Measurements from ENCODE around the gene LRRC74B. TPM values are rescaled to one million over a fixed set of nuclear protein-coding genes. Genes with fewer than 3 reads are reported as not detected.
"Not testable (repeated sequence)": the region's sequence is repeated elsewhere in the genome, so short reads cannot be mapped to it uniquely, and the experiment has no call there.

LRRC74B gene
- total and polyA plus RNA-seq, 2 donors from 2014 or later = not detected

- H3K4me1 ChIP-seq (ENCODE audit: control insufficient read depth in 2 of 3, insufficient read depth in 2 of 3, low read depth in 1 of 3, low read length in 3 of 3) = peaks cover 0 to 7% (median 0%) of the 10 kb centered on the region in 3 donors
- no peaks in the 10 kb centered on the region for H3K36me3 ChIP-seq (ENCODE audit: control insufficient read depth in 2 of 3, insufficient read depth in 3 of 3, low read length in 3 of 3)
- H3K27me3 ChIP-seq (ENCODE audit: control insufficient read depth, insufficient read depth, low read length) = no peaks in the 10 kb centered on the region
- no peak overlapping the region for H3K4me3 ChIP-seq (ENCODE audit: low read length in 3 of 3)
- no peak overlapping the region for H3K27ac ChIP-seq (ENCODE audit: low read depth in 2 of 2, low read length in 2 of 2)
- intact Hi-C loops (cut with DNase I) = no loop called here
- H3K9ac ChIP-seq (ENCODE audit: low read length in 3 of 3) = no peak overlapping the region
- no peaks in the 10 kb centered on the region for H3K9me3 ChIP-seq (ENCODE audit: control insufficient read depth in 2 of 3, insufficient read depth in 1 of 3, low read length in 3 of 3)
- no peak for FAIRE-seq
- no peak for DNase-seq
- no peak for TF ChIP-seq CTCF (IDR thresholded peaks at IDR 0.05; ENCODE audit: borderline replicate concordance, extremely low read depth, insufficient read depth)
Measured at GRCh38 chr22:21034989-21035388, 10.8 kb upstream of the LRRC74B start.

GRCh38 chr22:21038405-21038804 lies 7.3 kb upstream of the LRRC74B start:
- FAIRE-seq = no peak
- no peak overlapping the region for H3K27ac ChIP-seq (ENCODE audit: low read depth in 2 of 2, low read length in 2 of 2)

GRCh38 chr22:21039158-21039557 lies 6.6 kb upstream of the LRRC74B start:
- H3K4me3 ChIP-seq (ENCODE audit: low read length in 3 of 3); intact Hi-C loops (cut with DNase I); H3K27me3 ChIP-seq (ENCODE audit: control insufficient read depth, insufficient read depth, low read length); DNase-seq; H3K4me1 ChIP-seq (ENCODE audit: control insufficient read depth in 2 of 3, insufficient read depth in 2 of 3, low read depth in 1 of 3, low read length in 3 of 3); FAIRE-seq; H3K9ac ChIP-seq (ENCODE audit: low read length in 3 of 3); H3K27ac ChIP-seq (ENCODE audit: low read depth in 2 of 2, low read length in 2 of 2); H3K36me3 ChIP-seq (ENCODE audit: control insufficient read depth in 2 of 3, insufficient read depth in 3 of 3, low read length in 3 of 3); H3K9me3 ChIP-seq (ENCODE audit: control insufficient read depth in 2 of 3, insufficient read depth in 1 of 3, low read length in 3 of 3): not testable (repeated sequence)

More at GRCh38 chr22:21038405-21038804, 7.3 kb upstream of the LRRC74B start:
- no peak for DNase-seq
- Histone ChIP-seq H3K36me3 (ENCODE audit: control insufficient read depth in 2 of 3, insufficient read depth in 3 of 3, low read length in 3 of 3) (no peaks in the 10 kb centered on the region), H3K4me3 (ENCODE audit: low read length in 3 of 3) (no peak overlapping the region), H3K4me1 (ENCODE audit: control insufficient read depth in 2 of 3, insufficient read depth in 2 of 3, low read depth in 1 of 3, low read length in 3 of 3) (no peaks in the 10 kb centered on the region), H3K9me3 (ENCODE audit: control insufficient read depth in 2 of 3, insufficient read depth in 1 of 3, low read length in 3 of 3) (no peaks in the 10 kb centered on the region), H3K27me3 (ENCODE audit: control insufficient read depth, insufficient read depth, low read length) (no peaks in the 10 kb centered on the region), H3K9ac (ENCODE audit: low read length in 3 of 3) (no peak overlapping the region)
- intact Hi-C loops (cut with DNase I) = no loop called here
- TF ChIP-seq CTCF (IDR thresholded peaks at IDR 0.05; ENCODE audit: borderline replicate concordance, extremely low read depth, insufficient read depth) = no peak

GRCh38 chr22:21041937-21042336 lies 3.8 kb upstream of the LRRC74B start:
- no peak overlapping the region for H3K9ac ChIP-seq (ENCODE audit: low read length in 3 of 3)
- FAIRE-seq (no peak), DNase-seq (no peak)
- H3K4me3 ChIP-seq (ENCODE audit: low read length in 3 of 3) = no peak overlapping the region
- H3K9me3 ChIP-seq (ENCODE audit: control insufficient read depth in 2 of 3, insufficient read depth in 1 of 3, low read length in 3 of 3) = no peaks in the 10 kb centered on the region
- intact Hi-C loops (cut with DNase I) = no loop called here
- H3K36me3 ChIP-seq (ENCODE audit: control insufficient read depth in 2 of 3, insufficient read depth in 3 of 3, low read length in 3 of 3) = no peaks in the 10 kb centered on the region
- no peak for TF ChIP-seq CTCF (IDR thresholded peaks at IDR 0.05; ENCODE audit: borderline replicate concordance, extremely low read depth, insufficient read depth)
- peaks cover 0 to 6% (median 0%) of the 10 kb centered on the region in 3 donors for H3K4me1 ChIP-seq (ENCODE audit: control insufficient read depth in 2 of 3, insufficient read depth in 2 of 3, low read depth in 1 of 3, low read length in 3 of 3)
- no peak overlapping the region for H3K27ac ChIP-seq (ENCODE audit: low read depth in 2 of 2, low read length in 2 of 2)
- H3K27me3 ChIP-seq (ENCODE audit: control insufficient read depth, insufficient read depth, low read length) = no peaks in the 10 kb centered on the region

Measured in kidney (tissue), 14 donors.